Measurements from ENCODE around the gene ARHGAP10.

- TF ChIP-seq POLR2AphosphoS5 (IDR thresholded peaks at IDR 0.05) (no peak), CTCF (IDR thresholded peaks at IDR 0.05) (no peak)
These were observed 212.4 kb downstream of the ARHGAP10 start for GRCh38 chr4:147944249-147944648.

All from prostate gland (tissue), 2 donors.